Activated T-cell treated with anti-CD3 and anti-CD28 coated beads, Interleukin-2, amount 50 U/mL, for 1 hour (primary cell): ENCODE results near the gene RPH3AL.
"Not testable (repeated sequence)": the region's sequence is repeated elsewhere in the genome, so short reads cannot be mapped to it uniquely, and the experiment has no call there.

ENCODE experiments used
- DNase-seq: peaks from one replicate; pipeline ENCODE4 v3.0.0-alpha.2; 2020

RPH3AL gene

DNA sequence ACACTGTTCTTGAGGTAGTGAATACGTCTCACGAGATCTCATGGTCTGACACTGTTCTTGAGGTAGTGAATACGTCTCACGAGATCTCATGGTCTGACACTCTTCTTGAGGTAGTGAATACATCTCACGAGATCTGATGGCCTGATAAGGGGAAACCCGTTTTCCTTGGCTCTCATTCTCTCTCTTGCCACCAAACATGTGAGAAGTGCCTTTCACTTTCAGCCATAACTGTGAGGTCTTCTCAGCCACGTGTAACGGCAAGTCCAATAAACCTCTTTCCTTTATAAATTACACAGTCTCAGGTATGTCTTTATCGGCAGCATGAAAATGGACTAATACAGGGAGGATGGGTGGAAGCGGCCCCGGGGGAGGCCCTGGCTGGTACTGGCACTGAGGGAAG lies 184.0 kb downstream of the RPH3AL start:
- DNase-seq = not testable (repeated sequence)

DNA sequence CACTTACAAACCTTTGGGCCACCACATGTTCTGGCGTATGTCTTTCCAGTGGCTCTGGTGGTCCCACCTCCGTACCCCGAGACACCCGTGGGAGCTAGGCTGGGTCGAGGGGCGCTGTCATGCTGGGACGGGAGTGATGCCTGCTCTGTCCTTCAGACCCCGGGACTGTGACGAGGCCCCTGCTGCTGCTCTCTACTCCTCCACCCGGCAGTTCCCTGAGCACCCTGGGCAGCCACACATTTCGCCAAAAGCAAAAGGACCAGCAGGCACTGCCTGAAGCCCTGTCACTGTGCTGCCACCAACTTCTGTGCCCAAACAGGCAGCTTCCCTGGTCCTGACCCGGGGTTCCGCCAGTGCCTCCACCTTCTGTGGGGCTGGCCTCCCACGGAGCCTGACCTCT lies 186.7 kb downstream of the RPH3AL start:
- no peak for DNase-seq

DNA sequence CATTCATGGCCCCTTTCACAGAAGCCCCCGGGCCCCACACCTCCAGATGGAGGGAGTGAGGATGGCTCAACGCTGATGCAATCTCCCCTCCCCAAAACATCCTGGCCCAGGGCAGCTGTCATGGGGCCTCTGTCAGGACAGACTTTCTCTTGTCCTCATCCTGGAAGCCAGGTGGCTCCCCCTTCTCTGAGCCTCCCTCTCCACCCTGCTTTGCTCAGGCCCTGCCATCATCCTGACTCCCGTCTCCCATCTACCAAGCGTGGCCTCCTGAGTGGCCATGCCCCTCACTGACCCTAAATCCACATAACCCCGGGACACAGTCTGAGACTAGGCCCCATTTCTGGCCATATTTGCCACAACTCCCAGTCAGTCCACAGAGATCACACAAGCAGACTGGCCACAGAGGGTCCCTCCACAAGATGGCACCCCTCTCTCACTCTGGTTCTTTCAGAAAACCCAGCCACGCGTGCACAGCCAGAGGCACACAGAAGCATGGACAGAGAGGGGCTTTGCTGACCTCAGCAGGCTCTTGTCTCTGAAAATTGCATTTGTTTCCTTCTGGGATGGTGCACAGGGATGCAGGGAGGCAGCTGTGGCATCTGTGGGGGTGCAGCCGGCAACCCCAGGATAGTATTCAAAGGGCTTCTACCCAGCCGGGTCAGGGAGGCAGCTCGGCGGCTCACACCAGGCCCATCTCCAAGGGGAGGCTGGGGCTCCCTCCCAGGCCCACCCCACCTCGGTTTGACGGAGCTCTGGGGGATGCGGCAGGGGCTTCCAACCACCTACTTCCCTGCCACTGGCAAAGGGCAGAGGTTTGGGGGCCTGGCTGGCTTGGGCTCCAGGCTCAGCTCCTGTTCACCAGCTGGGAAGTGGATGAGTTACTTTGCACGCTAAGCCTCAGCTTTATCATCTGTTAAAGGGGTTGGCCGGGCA lies 188.0 kb downstream of the RPH3AL start:
- DNase-seq = no peak

DNA sequence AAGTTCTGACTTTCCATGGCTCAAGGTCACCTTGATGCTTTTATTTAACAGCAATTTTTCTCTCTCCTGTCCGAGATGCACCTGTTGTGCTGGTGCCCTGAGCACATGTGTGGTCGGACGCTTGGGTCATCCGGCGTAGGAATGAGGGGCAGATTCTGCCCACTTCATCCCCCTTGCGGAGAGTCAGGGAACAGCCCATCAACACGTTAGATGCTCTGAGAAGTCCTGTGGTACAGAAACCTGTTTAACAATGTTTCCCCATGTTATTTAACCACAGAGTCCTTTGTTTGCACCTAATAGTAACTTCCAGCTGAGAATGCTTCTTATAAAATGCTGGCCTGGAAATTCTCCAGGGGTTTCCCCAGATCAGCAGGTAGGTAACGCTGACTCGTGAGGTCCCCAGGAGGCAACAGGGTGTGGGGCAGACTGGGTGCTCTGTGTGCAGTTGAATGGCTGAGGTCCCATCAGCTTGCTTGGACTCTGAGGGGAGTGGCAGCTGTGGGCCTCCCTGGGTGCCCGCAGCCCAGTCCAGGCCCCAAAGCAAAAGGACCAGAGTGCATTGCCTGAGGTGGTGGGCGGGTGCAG lies 189.0 kb downstream of the RPH3AL start:
- DNase-seq = no peak

DNA sequence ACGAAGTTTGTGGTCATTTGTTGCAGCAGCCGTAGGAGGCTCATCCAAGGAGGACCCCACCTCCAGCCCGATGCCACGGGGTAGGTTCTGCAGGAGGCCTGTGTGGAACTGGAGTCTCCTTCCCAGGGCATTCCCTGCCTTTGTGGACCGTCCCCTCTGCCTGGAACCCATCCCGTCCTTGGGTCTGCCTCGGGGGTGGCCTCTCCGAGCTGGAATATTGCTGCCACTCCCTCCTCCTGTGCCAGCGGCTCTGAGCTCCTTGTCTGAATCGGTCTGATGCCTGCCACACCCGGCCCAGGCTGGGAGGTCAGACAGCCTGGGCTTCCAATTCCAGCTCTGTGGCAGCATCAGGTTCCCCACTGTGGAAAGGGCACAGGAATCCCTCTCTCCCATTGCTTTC lies 189.9 kb downstream of the RPH3AL start:
- no peak for DNase-seq
